HG02623 (cell line): ENCODE measurements around the gene THUMPD1.
"Not testable (repeated sequence)": the region's sequence is repeated elsewhere in the genome, so short reads cannot be mapped to it uniquely, and the experiment has no call there.

Source experiments
- ATAC-seq: cut with Tn5 transposase; IDR thresholded peaks from one replicate; pipeline ENCODE4 v1.9.1; 2021; ENCODE audit warnings: moderate library complexity; ENCODE audit not compliant: unreplicated experiment

Gene THUMPD1

DNA sequence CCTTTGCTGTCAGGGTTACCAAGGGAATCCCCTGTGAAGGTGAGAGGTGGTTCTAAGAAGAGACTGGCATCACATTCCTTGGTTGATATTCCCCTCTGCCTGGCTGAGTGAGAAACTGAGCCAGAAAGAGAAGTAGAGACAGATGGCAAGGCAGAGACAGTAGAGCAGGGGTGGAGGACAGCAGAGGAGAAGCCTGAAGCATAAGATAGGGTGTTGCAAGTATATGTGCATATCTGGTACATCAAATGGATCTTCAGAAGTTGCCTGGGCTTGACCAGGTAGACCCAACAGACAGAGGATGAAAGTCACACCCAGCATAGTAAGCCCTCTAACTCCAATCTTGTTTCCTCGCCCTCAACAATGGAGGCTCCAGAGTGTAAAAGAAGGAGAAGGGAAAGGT, 7.9 kb upstream of the THUMPD1 start:
- no peak for ATAC-seq

DNA sequence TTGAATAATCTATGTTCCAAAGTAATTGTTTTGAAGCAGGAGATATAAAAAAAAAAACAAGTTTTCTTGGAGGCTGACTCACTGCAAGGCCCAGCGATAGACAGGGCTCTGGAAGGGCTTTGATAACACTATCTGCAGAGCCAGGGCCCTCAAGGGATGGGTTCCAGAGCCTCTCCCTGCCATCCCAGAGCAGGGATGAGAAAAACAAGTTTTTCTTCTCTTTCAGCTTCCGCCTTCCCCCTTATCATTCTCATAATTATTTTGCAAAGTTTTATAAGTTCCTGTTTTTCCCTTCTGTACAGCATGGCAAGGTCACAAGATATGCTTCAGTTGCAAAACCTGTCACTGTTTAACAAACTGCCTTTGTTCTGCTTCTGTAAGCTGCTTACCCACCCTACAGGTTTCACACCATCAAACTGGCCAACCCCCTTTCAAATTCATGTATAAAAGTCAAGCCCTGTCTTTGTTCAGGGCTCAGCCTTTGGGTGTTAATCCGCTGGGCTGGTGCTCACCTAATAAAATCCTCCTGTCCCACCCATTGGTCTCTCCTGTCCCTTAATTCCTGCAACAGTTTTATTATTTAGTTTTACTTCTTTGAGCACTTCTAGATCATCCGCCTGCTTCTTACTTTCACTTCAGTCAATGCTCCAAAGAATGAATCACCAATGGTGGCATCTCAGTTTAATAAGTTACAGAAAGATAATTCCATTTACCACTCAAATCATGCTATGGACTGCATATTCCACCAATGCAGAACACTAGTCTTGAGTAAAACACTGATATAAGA, 5.6 kb upstream of the THUMPD1 start:
- ATAC-seq: no peak

DNA sequence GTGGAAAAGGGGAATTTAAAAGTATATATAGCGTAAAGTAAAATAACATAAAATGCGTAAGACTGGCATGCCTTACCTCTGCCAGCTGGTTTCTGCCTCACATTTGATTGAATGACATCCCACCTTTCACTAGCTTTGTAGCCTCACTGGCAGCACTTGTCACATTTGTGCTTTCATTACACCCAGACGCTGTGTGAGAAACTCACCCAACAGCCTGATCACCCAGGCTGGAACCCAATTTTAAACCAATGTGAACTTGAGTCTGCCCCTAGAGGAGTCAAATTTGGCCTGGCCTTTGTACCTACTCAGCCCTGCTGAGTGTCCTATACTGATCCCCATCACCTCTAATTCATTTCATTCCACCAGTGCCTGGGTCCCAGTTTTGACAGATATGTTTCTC, 4.8 kb upstream of the THUMPD1 start:
- ATAC-seq: no peak

DNA sequence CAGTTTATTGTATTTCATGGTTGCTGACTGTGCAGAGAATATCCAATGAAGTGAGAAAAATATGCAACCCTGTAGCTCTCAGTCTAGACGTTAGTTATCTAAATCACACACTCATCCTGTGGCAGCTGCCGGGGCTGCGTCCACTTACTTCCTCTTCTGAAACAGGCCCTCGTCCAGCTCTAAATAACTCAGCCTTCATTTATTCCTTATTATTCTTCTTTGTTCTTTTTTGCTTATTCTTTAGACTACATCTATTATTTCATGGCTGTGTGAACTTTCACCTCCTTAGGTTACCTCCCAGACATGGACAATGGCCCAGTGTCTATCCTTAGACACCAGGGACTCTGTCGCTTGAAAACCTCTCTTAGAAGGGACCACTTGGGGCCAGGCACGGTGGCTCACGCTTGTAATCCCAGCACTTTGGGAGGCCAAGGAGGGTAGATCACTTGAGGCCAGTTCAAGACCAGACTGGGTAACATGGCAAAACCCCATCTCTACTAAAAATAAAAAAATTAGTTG, 3.4 kb upstream of the THUMPD1 start:
- ATAC-seq: no peak

DNA sequence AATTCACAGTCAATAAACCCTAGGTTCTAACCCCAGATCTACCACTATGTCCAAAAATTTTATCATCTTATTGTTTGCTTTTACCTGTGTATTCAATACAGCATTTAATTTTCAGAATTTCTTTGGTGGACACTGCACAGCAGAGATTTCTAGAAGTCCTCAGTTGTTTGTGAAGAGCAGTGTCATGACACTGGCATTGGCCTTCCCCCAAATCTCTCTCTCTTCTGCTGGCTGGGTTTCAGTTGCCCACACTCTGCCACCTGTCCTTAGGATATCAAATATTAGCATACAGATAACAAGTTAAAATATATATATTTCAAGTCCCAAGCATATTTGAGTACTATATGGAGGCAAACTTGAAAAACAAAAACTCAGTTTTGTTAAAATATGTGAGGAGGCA, 2.0 kb upstream of the THUMPD1 start:
- no peak for ATAC-seq

DNA sequence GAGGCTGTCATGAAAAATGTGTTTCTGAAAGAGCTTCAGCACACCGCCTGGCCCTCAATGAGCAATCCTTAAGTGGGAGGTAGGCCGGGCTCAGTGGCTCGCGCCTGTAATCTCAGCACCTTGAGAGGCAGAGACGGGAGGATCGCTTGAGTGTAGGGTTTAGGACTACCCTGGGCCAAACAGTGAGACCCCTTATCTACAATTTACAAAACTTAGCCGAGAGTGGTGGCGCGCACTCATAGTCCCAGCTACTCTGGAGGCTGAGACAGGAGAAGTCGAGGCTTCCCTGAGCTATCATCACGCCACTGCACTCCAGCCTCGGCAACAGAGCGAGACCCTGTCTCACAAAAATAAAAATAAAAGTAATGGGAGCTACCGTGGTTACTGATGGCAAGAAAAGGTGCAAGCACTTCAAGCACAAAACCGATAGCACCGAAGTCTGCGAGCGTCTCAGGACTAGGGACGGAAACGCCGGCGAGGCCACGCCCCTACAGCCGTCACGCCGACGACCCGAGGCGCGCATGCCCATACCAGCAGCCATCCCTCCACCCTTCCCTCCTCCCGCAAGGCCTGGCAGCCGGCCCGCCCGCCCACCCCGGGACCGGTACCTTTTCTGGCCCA, 607 bp downstream of the THUMPD1 start:
- peak; percentile 74 for ATAC-seq

DNA sequence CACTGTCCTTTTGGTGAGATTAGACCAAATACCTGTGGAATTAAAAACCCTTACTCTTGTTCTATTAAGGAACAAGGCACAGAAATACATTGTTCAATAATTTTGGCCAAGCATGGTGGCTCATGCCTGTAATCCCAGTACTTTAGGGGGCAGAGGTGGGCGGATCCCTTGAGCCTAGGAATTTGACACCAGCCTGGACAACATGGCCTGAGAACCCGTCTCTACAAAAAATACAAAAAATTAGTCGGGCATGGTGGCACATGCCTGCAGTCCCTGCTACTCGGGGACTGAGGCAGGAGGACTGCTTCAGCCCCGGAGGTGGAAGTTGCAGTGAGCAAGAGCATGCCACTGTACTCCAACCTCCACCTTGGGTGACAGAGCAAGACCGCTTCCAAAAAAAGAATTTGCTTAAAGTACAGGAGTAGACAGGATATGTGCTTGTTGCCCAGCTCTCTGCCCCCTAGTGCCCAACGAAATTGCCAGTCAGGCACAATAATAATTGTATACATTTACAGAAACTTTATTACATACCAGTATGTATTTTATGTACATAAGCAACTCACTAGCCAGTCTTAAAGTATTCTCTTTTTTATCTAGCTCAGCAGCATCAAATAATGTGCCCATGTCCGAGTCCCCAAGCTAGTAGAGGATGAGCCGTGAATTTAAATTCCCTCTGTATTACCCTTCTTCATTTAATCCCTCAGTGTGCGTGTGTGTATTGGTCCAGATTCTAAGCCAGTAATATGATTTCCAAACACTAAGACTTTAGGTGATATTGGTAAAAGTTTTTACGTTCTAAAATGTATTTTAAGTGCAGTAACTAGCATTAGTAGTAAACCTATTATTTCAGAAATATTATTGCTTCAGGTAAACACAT, 1.4 kb downstream of the THUMPD1 start:
- no peak for ATAC-seq

DNA sequence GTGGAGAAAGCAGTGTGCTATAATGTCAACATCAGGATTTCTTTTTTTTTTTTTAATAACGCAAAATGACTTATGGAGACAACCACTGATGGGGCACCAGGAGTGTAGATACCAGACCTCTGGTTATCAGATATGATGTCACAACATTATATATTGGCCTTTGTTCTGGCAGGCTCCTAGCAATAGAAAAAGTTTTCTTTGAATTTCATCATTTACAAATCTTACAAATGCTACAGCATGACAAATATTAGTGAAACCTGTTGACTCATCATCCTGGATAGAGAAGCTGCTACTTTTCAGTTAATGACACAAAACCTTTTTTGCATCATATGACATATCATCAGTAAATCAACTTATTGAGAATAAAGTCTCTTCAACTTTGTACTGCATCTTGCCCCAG, 6.1 kb downstream of the THUMPD1 start:
- no peak for ATAC-seq

DNA sequence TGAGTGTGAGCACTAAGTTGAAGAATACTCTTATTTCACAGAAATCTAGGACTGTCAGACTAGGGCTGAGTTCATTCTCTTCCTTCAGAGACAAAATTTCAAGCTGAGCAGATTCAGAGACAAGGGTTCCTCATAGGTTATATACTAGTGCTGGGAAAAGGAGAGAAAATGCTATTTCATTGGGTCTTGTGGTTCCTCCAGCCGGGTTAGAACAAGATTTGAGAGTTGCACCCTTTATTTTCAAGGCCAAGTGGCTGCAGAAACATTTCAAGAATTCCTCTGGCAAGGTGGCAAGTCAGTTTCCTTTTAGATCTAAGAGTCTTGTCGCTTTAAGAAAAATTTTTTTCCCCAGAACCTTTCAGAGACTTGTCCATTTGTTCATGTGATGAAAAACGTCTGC, 6.8 kb downstream of the THUMPD1 start:
- ATAC-seq: no peak

DNA sequence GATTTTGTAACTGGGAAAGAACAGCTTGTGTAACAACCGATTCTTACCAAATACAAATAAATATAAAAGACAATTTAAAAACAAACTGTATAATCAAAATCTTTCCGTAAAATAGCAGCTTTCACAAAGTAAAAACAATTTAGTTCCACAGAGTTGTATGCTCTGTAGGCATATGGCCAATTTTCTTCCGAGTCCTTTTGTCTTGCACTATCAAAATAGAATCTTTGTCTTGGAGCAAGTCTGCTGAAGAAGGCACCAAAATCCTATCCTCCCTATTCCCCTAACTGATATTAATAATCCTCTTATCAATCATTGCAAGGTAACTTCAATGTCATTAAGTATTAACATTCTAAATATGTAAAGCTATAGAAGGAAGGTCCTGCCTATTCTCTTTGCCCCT, 7.6 kb downstream of the THUMPD1 start:
- ATAC-seq: no peak

DNA sequence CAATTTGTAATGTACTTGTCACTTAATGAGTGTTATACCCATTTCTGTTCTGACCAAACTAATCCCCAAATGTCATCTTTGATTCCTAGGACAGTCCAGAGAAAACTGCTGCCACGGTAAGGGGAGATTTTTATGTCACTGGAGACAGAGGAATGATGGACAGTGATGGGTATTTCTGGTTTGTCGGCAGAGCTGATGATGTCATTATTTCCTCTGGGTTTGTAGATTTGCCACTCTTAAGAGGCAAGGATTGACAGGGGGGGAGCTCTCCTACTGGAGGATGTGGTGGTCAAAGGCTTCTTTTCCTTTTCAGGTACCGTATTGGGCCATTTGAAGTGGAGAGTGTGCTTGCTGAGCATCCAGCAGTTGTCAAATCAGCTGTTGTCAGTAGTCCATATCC, 12.5 kb downstream of the THUMPD1 start:
- no peak for ATAC-seq

DNA sequence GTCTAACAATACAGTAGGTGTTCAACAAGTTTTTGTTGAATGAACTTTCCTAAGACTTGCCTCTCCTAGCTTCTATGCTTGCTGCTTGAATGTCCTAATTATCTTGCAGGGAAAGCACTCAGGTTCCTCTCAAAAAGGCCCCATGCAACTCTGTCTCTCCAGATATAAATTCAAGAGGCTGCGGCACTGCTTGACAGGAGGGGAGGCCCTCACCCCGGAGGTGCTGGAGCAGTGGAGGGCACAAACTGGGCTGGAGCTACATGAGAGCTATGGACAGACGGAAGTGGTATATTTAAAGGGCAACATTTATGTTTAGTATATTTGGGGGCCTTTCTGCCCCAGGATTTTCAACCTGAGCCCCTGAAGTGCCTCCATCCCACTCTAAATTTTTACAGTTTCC, 14.4 kb downstream of the THUMPD1 start:
- ATAC-seq: no peak

DNA sequence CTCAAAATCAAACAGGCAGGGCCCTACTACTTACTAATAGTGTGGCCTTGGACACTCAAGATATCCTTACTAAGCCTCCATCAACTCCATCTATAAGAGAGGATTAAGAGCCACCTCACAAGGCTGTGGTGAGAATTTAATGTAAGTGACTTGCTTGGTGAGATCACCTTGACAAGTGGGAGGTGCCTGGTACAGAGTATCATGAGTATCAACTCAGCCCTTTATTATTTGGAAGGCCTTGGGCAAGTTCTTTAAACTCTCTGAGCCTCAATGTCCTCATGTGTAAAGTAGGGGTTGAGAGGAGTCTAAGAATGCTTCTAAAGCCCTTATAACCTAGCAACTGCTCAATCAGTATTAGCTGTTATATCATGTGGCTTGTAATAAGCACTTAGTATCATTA, 15.0 kb downstream of the THUMPD1 start:
- ATAC-seq: no peak

DNA sequence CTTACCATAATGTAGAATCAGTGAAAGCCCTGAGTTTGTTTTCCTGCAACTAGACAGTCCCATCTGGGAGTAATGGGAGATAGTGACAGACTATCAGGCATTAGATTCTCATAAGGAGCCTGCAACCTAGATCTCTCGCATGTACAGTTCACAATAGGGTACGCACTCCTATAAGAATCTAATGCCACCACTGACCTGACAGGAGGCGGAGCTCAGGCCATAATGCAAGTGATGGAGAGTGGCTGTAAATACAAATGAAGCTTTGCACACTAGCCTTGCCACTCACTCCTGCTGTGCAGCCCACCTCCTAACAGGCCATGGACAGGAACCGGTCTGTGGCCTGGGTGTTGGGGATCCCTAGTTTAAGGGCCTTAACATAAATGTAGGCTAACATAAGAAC, 21.4 kb downstream of the THUMPD1 start:
- ATAC-seq: no peak

DNA sequence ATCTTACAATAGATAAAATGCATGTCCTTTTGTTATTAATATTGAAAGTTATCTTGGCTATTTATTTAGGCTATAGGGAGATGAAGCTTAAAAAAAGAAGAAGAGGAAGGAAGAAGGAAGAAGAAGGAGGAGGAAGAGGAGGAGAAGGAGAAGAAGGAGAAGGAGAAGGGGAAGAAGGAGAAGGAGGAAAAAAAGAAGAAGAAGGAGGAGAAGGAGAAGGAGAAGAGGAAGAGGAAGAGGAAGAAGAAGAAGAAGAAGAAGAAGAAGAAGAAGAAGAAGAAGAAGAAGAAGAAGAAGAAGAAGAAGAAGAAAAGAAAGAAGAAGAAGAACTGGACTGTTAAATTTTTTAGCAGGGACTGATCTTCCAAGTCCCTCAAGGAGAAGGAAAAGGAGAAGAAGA, 23.9 kb downstream of the THUMPD1 start:
- not testable (repeated sequence) for ATAC-seq

DNA sequence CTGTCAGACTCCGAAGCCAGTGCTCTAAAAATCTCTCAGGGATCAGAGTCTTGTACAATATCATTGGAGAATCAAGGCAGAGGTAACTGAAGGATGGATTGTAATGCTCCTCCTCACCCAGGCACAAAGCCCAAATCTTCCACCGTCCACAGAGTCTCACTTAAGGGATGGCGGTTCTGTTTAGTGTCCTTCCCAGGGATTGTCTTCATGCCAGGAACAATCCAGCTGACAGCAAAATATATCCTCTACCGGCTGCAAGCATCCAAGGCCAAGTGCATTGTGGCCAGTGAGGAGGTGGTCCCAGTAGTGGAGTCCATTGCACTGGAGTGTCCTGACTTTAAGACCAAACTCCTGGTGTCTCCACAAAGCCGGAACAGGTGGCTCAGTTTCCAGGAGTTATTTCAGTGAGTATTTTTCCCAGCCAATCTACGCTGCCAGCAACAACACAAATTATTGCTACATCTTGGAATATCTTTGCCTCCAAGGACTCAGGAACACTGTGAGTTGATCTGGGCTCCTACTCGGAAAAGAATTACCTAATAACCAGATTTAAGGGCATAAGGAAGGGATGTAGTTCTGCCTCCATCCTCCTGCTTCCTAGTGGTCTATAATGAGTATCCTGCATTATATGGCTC, 30.2 kb downstream of the THUMPD1 start:
- ATAC-seq: no peak

DNA sequence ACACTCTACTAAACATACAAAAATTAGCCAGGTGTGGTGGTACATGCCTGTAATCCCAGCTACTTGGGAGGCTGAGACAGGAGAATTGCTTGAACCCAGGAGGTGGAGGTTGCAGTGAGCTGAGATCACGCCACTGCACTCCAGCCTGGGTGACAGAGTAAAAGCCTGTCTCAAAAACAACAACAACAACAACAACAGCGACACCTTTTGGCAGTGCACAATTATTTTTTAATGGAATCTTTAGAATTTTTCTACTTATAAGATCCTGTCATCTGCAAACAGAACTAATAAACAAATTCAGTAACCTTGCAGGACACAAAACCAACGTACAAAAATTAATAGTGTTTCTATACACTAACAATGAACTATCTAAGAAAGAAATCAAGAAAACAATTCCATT, 33.5 kb downstream of the THUMPD1 start:
- ATAC-seq: not testable (repeated sequence)

DNA sequence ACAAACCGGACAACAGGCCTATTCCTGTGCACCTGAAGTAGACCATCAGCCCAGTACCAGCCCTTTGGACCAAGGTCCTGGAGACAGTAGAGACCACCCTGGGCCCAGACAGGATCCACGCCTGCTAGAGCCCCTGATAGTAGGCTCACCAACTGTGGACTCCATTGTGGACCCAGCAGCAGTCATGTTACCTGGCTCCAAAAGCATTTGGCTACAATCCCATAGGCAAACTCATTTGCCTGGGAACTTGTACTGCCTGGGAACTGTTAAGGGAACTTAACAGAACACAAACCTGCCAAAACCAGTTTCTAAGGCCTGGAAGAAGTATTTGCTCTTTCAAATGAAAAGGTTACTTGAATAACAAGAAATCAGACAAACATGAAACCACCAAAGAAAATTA, 34.2 kb downstream of the THUMPD1 start:
- ATAC-seq: no peak

DNA sequence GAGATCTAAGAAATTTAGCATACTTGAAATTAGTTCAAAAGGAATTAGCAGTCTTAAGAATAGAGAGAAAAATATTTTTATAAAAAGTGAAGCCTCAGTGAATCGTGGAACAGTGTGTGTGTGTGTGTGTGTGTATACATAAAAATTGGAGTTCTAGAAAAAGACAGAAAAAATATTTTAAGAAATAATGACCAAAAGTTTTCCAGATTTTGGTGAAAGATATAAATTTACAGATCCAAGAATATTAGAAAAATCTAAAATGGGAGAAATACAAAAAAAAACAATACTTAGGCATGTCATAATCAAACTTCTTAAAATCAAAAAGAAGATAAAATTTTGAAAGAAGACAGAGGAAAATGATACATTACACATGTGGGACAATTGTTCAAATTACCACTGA, 35.6 kb downstream of the THUMPD1 start:
- ATAC-seq: not testable (repeated sequence)

DNA sequence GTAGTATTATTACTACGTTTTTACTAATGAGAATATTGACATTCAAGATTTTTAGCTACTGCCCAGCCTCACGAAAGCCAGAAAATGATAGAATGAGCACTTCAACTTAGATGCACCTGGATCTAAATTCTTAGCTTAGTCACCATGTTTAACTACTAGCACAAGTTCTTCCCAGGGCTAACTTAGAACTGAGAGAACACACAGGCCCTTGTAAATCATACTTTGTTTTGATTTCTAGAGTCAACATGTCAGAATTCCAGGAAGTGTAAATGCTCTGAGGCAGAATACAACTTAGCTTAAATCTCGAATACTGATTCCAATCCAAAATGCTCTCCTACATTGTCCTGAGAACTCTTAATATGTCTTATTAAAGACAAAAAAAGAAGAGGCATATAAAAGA, 37.3 kb downstream of the THUMPD1 start:
- ATAC-seq: no peak

DNA sequence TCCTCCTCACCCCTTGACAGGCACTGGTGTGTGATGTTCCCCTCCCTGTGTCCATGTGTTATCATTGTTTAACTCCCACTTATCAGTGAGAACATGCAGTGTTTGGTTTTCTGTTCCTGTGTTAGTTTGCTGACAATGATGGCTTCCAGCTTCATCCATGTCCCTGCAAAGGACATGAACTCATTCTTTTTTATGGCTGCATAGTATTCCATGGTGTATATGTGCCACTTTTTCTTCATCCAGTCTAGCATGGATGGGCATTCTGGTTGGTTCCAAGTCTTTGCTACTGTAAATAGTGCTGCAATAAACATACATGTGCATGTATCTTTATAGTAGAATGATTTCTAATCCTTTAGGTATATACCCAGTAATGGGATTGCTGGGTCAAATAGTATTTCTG, 39.9 kb downstream of the THUMPD1 start:
- ATAC-seq: not testable (repeated sequence)
